COR-L47 (cell line): ENCODE data around the gene DGKG.

ENCODE experiments used
- DNase-seq: peaks from one replicate; lab custom pipeline; 2025; lab: John Stamatoyannopoulos, UW

Gene DGKG

DNA sequence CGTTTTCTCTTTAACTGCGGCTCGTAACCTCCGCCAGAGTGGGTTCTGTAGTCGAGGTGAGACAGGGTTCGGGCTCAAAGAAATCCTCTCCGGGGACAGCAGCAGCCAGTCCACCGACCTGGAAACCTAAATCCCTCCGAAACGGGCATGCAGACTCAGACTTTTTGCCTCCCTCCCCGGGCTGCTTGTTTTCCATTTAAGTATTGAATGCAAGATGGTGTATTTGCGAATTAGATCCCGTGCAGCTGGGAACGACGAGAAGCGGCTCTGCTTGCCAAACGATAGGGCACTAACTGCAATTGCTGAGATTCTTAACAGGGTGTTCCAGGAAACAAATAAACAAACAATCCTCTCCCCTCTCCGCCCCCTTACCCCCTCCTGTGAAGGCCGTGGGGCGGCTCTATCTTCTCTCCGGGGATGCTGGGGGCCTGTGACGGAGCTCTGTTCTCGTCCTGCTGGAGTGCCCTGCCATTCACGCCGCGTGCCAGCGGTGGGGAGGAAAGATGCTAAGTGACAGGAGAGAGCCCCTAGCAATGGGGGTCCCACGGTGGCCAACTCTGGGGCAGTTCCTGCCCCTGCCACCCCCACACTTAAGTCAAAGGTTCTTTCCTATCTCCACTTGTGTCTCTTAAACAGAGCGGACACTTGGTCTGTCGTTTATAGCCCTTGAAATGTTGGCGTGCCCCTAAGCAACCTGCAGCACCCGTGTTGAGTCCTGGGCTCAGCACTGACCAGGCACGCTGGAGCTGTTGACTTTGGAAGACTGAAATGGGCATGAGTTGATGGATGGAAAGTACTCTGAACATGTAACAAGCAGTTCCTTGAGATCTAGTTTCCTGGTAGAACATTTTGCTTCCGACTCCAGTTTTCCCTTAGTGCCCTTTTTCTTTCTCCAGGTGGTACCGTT, 251.9 kb downstream of the DGKG start:
- DNase-seq: no peak

GRCh38 chr3:186108941-186109865, 252.8 kb downstream of the DGKG start, which contains the start of gene ETV5:
TSS of gene ETV5 (minus strand) at chr3:186109089. CDS start at chr3:186105868, 3,221 bp downstream.
- peak; percentile 38 for DNase-seq

- no peak for DNase-seq
Observed at GRCh38 chr3:186108106-186108940, 253.7 kb downstream of the DGKG start.

- peak; percentile 12 for DNase-seq
Observed at GRCh38 chr3:186107215-186108105, 254.6 kb downstream of the DGKG start.

GRCh38 chr3:186105543-186105942, 256.5 kb downstream of the DGKG start:
- DNase-seq: no peak

- DNase-seq: no peak
Observed at GRCh38 chr3:186102687-186103086, 259.3 kb downstream of the DGKG start.

DNA sequence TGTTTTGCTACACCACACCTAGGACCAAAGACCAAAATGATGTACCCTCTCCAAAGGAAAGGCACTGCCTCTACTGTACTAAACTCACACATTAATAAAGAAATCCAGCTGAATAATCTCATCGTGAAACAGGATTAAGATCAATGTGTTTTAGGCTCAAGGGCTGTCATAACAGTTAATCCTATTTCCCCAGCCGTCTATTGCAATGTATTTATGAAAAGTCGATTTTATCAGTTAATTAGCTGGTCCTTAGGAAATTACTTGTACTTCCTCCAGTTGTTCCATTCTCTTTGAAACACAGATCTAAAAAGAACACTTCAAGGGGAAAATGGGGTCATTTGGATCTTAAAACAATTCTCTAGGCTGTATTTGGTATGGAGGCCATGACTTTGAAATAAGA, 261.6 kb downstream of the DGKG start:
- DNase-seq: no peak

DNA sequence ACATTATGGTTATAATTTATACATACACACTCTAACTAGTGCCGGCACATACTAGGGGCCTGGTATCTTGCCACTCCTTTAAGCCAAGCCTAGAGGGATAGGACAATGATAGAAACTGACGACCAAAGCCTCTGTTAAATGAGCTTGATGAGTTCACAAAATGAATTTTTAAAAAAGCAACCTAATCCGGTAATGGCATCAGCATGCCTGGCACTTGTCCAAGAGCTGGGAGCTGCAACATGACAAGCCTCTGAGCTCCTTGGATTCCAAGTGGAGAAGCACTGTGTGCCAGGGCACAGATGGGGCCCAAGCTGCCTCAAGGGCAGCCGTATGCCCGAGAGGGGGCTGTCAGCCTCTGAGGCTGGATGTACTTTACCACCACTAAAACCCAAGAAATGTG, 262.9 kb downstream of the DGKG start:
- DNase-seq: no peak

DNA sequence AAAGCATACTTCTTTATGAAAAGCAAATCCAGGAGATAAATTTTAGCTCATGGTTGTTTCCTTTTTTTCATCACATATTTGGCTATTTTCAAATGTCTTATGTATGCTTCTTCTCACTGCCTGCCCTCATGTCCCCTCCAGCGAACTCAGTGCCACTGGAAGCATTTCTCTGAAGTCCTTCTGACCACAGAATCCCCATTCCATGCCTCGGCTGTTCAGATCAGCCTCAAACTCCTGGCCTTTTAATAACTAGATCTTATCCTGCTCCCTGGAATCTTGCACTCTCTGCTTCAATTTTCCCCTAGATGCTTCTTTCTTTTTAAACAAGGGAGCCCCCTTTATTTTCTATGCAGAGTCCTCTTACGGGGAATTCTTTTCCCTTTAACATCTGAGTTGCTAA, 263.3 kb downstream of the DGKG start:
- no peak for DNase-seq

DNA sequence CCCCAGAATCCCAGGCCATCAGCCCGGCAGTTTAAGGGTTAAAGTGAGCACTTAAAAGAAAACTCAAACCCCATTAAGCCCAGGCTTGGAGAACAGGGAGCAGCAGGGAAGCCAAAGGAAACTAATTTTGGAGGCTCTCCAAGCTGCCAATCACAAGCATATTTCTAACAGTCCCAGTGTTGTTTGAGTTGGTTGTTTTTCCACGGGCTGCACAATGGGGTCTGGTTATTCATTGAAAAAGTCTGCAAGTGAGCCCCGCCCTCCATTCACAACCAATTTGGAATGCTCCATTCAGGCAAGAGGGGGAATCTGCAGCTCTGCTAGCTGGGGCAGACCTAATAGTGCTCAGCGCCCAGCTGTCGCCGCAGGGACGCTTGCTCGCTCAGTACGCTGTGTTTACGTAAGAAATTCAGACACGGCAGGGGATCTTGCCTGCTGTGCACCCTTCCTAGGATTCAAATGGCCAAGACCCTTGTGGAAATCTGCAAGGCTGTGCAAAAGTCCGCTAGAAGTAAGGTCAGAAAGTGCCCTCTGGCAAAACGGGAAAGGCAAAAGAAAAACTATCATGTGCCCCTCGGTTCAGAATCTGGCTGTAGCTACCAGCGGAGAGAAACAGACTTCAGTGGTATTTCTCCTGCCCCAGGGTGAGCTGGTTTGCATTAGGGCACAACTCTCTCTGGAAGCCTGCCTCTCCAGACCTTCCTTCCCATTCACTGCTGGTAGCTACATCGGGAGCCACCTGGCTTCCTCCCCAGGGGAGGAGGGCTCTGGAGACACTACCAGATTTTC, 264.2 kb downstream of the DGKG start:
- DNase-seq: peak; percentile 85

DNA sequence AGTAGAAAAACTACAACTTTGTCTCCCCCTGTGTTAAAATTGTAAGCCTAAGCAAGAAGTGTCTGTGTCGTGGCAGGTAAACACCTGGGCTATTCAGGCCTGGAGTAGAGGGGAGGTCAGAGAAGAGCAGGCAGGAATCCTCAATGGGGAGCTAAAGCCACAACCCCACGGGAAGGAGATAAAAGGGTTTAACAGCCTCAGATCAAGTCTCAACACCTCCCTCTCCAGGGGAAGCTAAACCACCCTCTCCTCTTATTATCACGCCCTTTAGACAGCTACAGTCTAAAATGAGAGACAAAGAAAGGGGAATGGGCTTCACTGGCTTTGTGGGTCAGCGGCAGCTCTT, 264.7 kb downstream of the DGKG start:
- DNase-seq: no peak
